Measurements from ENCODE around the gene POM121. TPM values are rescaled to one million over a fixed set of nuclear protein-coding genes. Genes with fewer than 3 reads are reported as not detected.

The POM121 gene
- total RNA-seq: 17.7 TPM

DNA sequence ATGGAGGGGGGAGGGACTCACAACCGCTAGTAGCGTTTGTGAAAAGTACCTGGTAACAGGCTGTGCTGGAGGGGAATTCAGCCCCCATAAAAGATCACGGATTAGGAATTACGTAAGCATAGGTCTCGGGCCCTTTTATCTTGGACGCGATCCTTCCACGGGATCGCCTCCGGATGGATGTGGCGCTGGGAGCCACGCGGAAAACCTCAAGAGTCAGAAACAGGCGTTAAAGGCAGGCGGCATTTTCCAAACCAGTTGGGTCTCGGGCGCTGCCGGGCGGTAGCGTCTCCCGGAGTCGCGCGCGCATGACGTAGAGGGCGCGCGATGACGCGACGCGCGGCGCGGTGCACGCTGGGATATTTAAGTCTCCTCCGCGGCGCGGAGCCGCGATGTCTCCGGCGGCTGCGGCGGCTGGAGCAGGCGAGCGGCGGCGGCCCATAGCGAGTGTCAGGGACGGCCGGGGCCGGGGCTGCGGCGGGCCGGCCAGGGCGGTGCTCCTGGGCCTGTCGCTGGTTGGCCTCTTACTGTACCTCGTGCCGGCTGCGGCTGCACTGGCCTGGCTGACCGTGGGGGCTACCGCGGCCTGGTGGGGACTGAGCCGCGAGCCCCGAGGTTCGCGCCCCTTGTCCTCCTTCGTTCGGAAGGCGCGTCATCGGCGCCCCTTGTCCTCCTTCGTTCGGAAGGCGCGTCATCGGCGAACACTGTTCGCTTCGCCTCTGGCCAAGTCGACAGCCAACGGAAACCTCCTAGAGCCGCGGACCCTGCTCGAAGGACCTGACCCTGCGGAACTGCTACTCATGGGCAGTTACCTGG is at the start of gene POM121:
Gene POM121 (plus strand): TSS at position 363 of the 813 bp plus-strand sequence. CDS start 27 bp downstream, at position 390.

DNA sequence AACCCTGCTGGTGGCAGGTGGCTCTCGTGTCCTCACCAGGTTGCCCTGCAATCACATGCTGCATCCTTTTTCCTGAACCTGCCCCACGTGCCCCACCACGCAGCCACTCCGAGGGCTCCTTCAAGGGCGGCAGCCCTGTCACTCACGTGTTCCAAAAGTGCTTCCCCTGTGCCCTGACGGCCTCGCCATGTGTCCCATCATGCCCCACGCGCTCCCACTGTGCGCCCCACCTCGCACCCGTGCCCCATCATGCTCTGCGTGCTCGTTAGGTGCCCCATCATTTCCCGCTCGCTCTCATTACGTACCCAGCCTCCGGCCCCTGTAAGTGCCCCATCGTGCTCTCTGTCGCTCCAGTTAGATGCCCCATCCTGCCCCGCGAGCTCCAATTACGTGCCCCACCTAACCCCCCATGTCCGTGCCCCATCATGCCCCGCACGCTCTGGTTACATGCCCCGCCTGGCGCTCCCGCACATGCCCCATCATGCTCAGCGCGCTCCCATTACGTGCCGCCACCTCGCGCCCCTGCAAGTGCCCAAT is 44.2 kb downstream of the POM121 start, which contains the start of gene TRIM74:
Gene TRIM74 (minus strand): TSS at position 487 of the 537 bp plus-strand sequence. CDS start 3,309 bp downstream, outside the sequence.

Other genes with a start within 250 kb of the POM121 start
- 10.0 TPM for gene TYW1B, start 96.9 kb upstream of the POM121 start, total RNA-seq
- gene TRIM74, start 44.4 kb downstream of the POM121 start, total RNA-seq: not detected
- not detected for gene SPDYE8, start 104.7 kb downstream of the POM121 start, total RNA-seq
- not detected for gene SPDYE11, start 132.8 kb downstream of the POM121 start, total RNA-seq
- not detected for gene SPDYE9, start 160.9 kb downstream of the POM121 start, total RNA-seq

All from camera-type eye (tissue), 1 donor.